ENCODE results near the gene AGT.

GRCh38 chr1:230698130-230698529 is 15.8 kb downstream of the AGT start:
- no peak for TF ChIP-seq FOXM1 (IDR thresholded peaks at IDR 0.05; ENCODE audit: borderline replicate concordance)
- no peak for TF ChIP-seq SP1 (IDR thresholded peaks at IDR 0.05)
- no peak for TF ChIP-seq LEF1 (IDR thresholded peaks at IDR 0.05; ENCODE audit: borderline replicate concordance)
- TF ChIP-seq ARNT (IDR thresholded peaks at IDR 0.05), result no peak
- no peak for TF ChIP-seq BHLHE40 (IDR thresholded peaks at IDR 0.05; ENCODE audit: borderline replicate concordance)
- TF ChIP-seq ELF4 (IDR thresholded peaks at IDR 0.05), result no peak
- no peak for TF ChIP-seq CTBP1 (IDR thresholded peaks at IDR 0.05; ENCODE audit: borderline replicate concordance)
- no peak for TF ChIP-seq TARDBP (IDR thresholded peaks at IDR 0.05)

Measured in HEK293T (cell line).